GM23338 (cell line): ENCODE results near the gene CLOCK. TPM values are rescaled to one million over a fixed set of nuclear protein-coding genes. Genes with fewer than 3 reads are reported as not detected.

Experiments
- ATAC-seq: fragments of 200-7000 bp; cut with Tn5 transposase; 3 replicates; pipeline ENCODE4 v1.9.1; 2020
- DNase-seq: peaks from one replicate; pipeline ENCODE4 v3.0.0-alpha.2; 2015; ENCODE audit warnings: low spot score
- H2AFZ ChIP-seq: fragments of 200-600 bp; sonication (generic); 2 replicates; pipeline ENCODE4 v1.8.0; 2016; ENCODE audit warnings: antibody characterized with exemption, mild to moderate bottlenecking, moderate library complexity
- H3F3A ChIP-seq: fragments of 200-600 bp; sonication (generic); replicated peaks from 2 replicates; pipeline ENCODE4 v1.8.0; 2017; ENCODE audit warnings: antibody characterized with exemption, mixed run types, low read depth
- H3K27ac ChIP-seq: fragments of 200-600 bp; sonication (generic); 2 replicates; pipeline ENCODE4 v1.6.1; 2016; ENCODE audit warnings: low read depth
- H3K27me3 ChIP-seq: fragments of 200-600 bp; sonication (generic); 2 replicates; pipeline ENCODE4 v1.8.0; 2016; ENCODE audit warnings: mild to moderate bottlenecking, mixed run types, moderate library complexity; ENCODE audit not compliant: insufficient read depth
- H3K36me3 ChIP-seq: fragments of 200-600 bp; sonication (generic); 2 replicates; pipeline ENCODE4 v1.8.0; 2016; ENCODE audit warnings: mild to moderate bottlenecking; ENCODE audit not compliant: insufficient read depth
- H3K4me1 ChIP-seq: fragments of 200-600 bp; sonication (generic); 2 replicates; pipeline ENCODE4 v1.8.0; 2016; ENCODE audit warnings: mild to moderate bottlenecking, moderate library complexity; ENCODE audit not compliant: insufficient read depth
- H3K4me2 ChIP-seq: fragments of 200-600 bp; sonication (generic); 2 replicates; pipeline ENCODE4 v1.7.1; 2017; ENCODE audit warnings: mixed run types
- H3K4me3 ChIP-seq: fragments of 200-600 bp; sonication (generic); 2 replicates; pipeline ENCODE4 v1.6.1; 2016; ENCODE audit warnings: mixed run types
- H3K79me2 ChIP-seq: fragments of 200-600 bp; sonication (generic); replicated peaks from 2 replicates; pipeline ENCODE4 v1.8.0; 2017; ENCODE audit warnings: mild to moderate bottlenecking; ENCODE audit not compliant: insufficient read depth
- H3K9me2 ChIP-seq: fragments of 200-600 bp; sonication (generic); 2 replicates; pipeline ENCODE4 v1.8.0; 2017; ENCODE audit not compliant: insufficient read depth
- H4K20me1 ChIP-seq: fragments of 200-600 bp; sonication (generic); replicated peaks from 2 replicates; pipeline ENCODE4 v1.8.0; 2017; ENCODE audit warnings: mild to moderate bottlenecking; ENCODE audit not compliant: insufficient read depth
- H3K27ac Mint-ChIP-seq: 2 replicates; pipeline ENCODE4 v1.8.0; 2020; ENCODE audit warnings: inconsistent platforms, mild to moderate bottlenecking, moderate library complexity, mixed read lengths
- H3K27me3 Mint-ChIP-seq: 3 replicates; pipeline ENCODE4 v1.8.0; 2022; ENCODE audit warnings: low read depth, mild to moderate bottlenecking, moderate library complexity, mixed read lengths, inconsistent platforms; ENCODE audit not compliant: insufficient read depth, poor library complexity
- H3K36me3 Mint-ChIP-seq: 3 replicates; pipeline ENCODE4 v1.8.0; 2021; ENCODE audit warnings: low read depth, mild to moderate bottlenecking, inconsistent platforms, moderate library complexity, mixed read lengths
- H3K4me1 Mint-ChIP-seq: 3 replicates; pipeline ENCODE4 v1.8.0; 2020; ENCODE audit warnings: mild to moderate bottlenecking, inconsistent platforms, mixed read lengths
- H3K4me3 Mint-ChIP-seq: 3 replicates; pipeline ENCODE4 v1.8.0; 2021; ENCODE audit warnings: moderate library complexity, mild to moderate bottlenecking, inconsistent platforms, mixed read lengths
- H3K9me3 Mint-ChIP-seq: 3 replicates; pipeline ENCODE4 v1.8.0; 2020; ENCODE audit warnings: moderate library complexity, mild to moderate bottlenecking, inconsistent platforms, mixed read lengths
- CREB1 ChIP-seq: fragments of 250-450 bp; sonication (Bioruptor Pico); IDR thresholded peaks from 2 replicates; pipeline ENCODE4 v1.5.0; 2020; ENCODE audit warnings: low read depth, mild to moderate bottlenecking, moderate library complexity
- EZH2phosphoT487 ChIP-seq: fragments of 200-600 bp; sonication (generic); IDR thresholded peaks from one replicate; pipeline ENCODE4 v1.8.1; 2018; ENCODE audit warnings: antibody characterized with exemption; ENCODE audit not compliant: unreplicated experiment
- NANOG ChIP-seq: IDR thresholded peaks from 2 replicates; pipeline ENCODE4 v1.6.1; 2016; ENCODE audit warnings: antibody characterized with exemption, borderline replicate concordance
- POLR2AphosphoS5 ChIP-seq: IDR thresholded peaks from 2 replicates; pipeline ENCODE4 v1.6.1; 2016; ENCODE audit warnings: antibody characterized with exemption, low read depth
- STAT1 ChIP-seq: IDR thresholded peaks from one replicate; pipeline ENCODE4 v1.6.1; 2016; ENCODE audit warnings: antibody characterized with exemption; ENCODE audit not compliant: unreplicated experiment
- ZNF114 ChIP-seq: fragments of 250-450 bp; sonication (Bioruptor Pico); IDR thresholded peaks from 2 replicates; pipeline ENCODE4 v1.5.0; 2020; ENCODE audit warnings: mild to moderate bottlenecking, moderate library complexity
- polyA plus RNA-seq: library from polyadenylated mRNA; unstranded; fragments of >200 nt; fragmentation: Nextera tagmentation; extraction: Ambion mirVana; gene quantifications from 2 replicates; pipeline ENCODE4 v1.2.1, GENCODE V29; 2016
- small RNA-seq: library from RNA; depleted of rRNA; stranded (forward); fragments of <200 nt; gene quantifications from one replicate; pipeline ENCODE3, GENCODE V24; 2014; ENCODE audit warnings: low replicate concordance
- total RNA-seq: library from RNA; depleted of rRNA; stranded (reverse); fragments of >200 nt; shearing (Covaris generic); gene quantifications from 2 replicates; pipeline ENCODE4 v1.2.3, GENCODE V29; 2014; rRNA removed
- TF ChIP-seq, protein P1 (sequence below): fragments of 250-450 bp; sonication (Bioruptor Pico); IDR thresholded peaks from 2 replicates; pipeline ENCODE4 v1.5.0; 2020; ENCODE audit warnings: mild to moderate bottlenecking, moderate library complexity
- TF ChIP-seq, protein P2 (sequence below): IDR thresholded peaks from one replicate; pipeline ENCODE4 v1.6.1; 2018; ENCODE audit warnings: antibody characterized with exemption; ENCODE audit not compliant: unreplicated experiment

CLOCK gene
- total and polyA plus RNA-seq, 2 experiments from 2014 or later: 17.1 to 28.8 TPM

DNA sequence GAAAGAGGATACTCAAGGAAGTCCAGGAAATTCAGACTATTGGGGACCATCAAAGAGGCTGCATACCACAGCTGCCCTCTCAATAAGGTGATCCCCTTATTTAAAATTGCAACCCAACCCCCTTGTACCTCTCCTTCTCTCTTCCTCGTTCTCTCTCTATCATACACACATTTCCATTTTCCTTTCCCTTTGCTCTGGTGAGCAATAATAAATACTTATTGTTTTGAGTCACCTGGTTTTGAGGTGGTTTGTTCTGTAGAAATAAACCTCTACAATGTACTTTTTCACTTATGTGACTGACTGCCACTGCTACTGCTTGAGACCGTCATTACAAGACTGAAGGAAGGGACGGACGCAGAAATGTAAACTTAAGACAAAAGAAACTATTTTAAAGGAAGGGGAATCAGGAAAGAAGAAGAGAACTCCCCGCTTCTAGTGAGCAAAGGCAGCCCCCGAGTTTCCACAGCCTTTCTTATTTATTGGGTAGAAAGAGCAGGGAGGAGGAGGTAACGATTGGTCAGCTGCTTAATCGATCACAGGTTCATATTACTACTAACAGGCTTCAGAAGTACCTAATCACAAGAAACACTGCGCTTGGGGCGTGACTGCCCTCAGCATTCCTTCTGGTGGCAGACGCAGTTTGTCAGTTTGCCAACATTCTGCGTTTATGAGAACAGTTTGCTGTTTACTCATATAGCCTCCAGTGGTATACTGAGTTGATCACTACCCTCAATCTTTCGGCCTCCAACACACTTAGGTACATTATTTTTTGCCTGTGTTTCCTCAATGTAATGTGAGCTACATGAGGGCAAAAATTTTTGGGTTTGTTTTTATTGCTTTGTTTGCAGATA is 167.9 kb downstream of the CLOCK start:
- no peaks in the 10 kb centered on the region for H3K36me3 Mint-ChIP-seq
- no peaks in the 10 kb centered on the region for H3K9me2 ChIP-seq
- H3K4me1 ChIP-seq: no peaks in the 10 kb centered on the region
- H4K20me1 ChIP-seq: no peaks in the 10 kb centered on the region
- H3K4me1 Mint-ChIP-seq: peaks cover 3% of the 10 kb centered on the region; the same call in 2 of the 3 replicates
- no peak for ATAC-seq
- H3K27me3 Mint-ChIP-seq: peaks cover 1% of the 10 kb centered on the region
- no peak overlapping the region for H3K4me2 ChIP-seq
- DNase-seq: no peak
- H3K4me3 ChIP-seq: no peak overlapping the region
- H3K79me2 ChIP-seq: no peaks in the 10 kb centered on the region
- no peaks in the 10 kb centered on the region for H3F3A ChIP-seq
- H3K4me3 Mint-ChIP-seq: no peak overlapping the region
- H3K27ac ChIP-seq: no peak overlapping the region
- no peaks in the 10 kb centered on the region for H3K27me3 ChIP-seq
- no peak overlapping the region for H3K27ac Mint-ChIP-seq
- no peak overlapping the region for H2AFZ ChIP-seq
- no peaks in the 10 kb centered on the region for H3K9me3 Mint-ChIP-seq
- TF ChIP-seq POLR2AphosphoS5: no peak
- TF ChIP-seq STAT1: no peak
- TF ChIP-seq, protein P1, sequence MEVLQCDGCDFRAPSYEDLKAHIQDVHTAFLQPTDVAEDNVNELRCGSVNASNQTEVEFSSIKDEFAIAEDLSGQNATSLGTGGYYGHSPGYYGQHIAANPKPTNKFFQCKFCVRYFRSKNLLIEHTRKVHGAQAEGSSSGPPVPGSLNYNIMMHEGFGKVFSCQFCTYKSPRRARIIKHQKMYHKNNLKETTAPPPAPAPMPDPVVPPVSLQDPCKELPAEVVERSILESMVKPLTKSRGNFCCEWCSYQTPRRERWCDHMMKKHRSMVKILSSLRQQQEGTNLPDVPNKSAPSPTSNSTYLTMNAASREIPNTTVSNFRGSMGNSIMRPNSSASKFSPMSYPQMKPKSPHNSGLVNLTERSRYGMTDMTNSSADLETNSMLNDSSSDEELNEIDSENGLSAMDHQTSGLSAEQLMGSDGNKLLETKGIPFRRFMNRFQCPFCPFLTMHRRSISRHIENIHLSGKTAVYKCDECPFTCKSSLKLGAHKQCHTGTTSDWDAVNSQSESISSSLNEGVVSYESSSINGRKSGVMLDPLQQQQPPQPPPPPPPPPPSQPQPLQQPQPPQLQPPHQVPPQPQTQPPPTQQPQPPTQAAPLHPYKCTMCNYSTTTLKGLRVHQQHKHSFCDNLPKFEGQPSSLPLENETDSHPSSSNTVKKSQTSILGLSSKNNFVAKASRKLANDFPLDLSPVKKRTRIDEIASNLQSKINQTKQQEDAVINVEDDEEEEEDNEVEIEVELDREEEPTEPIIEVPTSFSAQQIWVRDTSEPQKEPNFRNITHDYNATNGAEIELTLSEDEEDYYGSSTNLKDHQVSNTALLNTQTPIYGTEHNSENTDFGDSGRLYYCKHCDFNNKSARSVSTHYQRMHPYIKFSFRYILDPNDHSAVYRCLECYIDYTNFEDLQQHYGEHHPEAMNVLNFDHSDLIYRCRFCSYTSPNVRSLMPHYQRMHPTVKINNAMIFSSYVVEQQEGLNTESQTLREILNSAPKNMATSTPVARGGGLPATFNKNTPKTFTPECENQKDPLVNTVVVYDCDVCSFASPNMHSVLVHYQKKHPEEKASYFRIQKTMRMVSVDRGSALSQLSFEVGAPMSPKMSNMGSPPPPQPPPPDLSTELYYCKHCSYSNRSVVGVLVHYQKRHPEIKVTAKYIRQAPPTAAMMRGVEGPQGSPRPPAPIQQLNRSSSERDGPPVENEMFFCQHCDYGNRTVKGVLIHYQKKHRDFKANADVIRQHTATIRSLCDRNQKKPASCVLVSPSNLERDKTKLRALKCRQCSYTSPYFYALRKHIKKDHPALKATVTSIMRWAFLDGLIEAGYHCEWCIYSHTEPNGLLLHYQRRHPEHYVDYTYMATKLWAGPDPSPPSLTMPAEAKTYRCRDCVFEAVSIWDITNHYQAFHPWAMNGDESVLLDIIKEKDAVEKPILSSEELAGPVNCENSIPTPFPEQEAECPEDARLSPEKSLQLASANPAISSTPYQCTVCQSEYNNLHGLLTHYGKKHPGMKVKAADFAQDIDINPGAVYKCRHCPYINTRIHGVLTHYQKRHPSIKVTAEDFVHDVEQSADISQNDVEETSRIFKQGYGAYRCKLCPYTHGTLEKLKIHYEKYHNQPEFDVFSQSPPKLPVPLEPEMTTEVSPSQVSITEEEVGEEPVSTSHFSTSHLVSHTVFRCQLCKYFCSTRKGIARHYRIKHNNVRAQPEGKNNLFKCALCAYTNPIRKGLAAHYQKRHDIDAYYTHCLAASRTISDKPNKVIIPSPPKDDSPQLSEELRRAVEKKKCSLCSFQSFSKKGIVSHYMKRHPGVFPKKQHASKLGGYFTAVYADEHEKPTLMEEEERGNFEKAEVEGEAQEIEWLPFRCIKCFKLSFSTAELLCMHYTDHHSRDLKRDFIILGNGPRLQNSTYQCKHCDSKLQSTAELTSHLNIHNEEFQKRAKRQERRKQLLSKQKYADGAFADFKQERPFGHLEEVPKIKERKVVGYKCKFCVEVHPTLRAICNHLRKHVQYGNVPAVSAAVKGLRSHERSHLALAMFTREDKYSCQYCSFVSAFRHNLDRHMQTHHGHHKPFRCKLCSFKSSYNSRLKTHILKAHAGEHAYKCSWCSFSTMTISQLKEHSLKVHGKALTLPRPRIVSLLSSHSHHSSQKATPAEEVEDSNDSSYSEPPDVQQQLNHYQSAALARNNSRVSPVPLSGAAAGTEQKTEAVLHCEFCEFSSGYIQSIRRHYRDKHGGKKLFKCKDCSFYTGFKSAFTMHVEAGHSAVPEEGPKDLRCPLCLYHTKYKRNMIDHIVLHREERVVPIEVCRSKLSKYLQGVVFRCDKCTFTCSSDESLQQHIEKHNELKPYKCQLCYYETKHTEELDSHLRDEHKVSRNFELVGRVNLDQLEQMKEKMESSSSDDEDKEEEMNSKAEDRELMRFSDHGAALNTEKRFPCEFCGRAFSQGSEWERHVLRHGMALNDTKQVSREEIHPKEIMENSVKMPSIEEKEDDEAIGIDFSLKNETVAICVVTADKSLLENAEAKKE (CRISPR knock-in tag): no peak
- no peak for TF ChIP-seq ZNF114 (CRISPR knock-in tag)
- TF ChIP-seq, protein P2, sequence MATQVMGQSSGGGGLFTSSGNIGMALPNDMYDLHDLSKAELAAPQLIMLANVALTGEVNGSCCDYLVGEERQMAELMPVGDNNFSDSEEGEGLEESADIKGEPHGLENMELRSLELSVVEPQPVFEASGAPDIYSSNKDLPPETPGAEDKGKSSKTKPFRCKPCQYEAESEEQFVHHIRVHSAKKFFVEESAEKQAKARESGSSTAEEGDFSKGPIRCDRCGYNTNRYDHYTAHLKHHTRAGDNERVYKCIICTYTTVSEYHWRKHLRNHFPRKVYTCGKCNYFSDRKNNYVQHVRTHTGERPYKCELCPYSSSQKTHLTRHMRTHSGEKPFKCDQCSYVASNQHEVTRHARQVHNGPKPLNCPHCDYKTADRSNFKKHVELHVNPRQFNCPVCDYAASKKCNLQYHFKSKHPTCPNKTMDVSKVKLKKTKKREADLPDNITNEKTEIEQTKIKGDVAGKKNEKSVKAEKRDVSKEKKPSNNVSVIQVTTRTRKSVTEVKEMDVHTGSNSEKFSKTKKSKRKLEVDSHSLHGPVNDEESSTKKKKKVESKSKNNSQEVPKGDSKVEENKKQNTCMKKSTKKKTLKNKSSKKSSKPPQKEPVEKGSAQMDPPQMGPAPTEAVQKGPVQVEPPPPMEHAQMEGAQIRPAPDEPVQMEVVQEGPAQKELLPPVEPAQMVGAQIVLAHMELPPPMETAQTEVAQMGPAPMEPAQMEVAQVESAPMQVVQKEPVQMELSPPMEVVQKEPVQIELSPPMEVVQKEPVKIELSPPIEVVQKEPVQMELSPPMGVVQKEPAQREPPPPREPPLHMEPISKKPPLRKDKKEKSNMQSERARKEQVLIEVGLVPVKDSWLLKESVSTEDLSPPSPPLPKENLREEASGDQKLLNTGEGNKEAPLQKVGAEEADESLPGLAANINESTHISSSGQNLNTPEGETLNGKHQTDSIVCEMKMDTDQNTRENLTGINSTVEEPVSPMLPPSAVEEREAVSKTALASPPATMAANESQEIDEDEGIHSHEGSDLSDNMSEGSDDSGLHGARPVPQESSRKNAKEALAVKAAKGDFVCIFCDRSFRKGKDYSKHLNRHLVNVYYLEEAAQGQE: no peak
- TF ChIP-seq CREB1 (CRISPR knock-in tag): no peak
- TF ChIP-seq EZH2phosphoT487: no peak
- no peak for TF ChIP-seq NANOG
- no peaks in the 10 kb centered on the region for H3K36me3 ChIP-seq

Small RNAs within 50 kb of the gene (small RNA-seq; reads per million reads assigned to genes)
- gene RF00019: not detected

Other genes with a start within 250 kb of the CLOCK start
- gene SRD5A3, start 200.7 kb downstream of the CLOCK start, total RNA-seq: 23.0 and 34.4 TPM in 2 replicates
- gene SRD5A3, start 200.7 kb downstream of the CLOCK start, polyA plus RNA-seq: 48.7 and 49.9 TPM in 2 replicates
- gene TMEM165, start 151.0 kb downstream of the CLOCK start, total RNA-seq: 170 and 171 TPM in 2 replicates
- 120 and 125 TPM in 2 replicates for gene TMEM165, start 151.0 kb downstream of the CLOCK start, polyA plus RNA-seq
- gene PDCL2, start 45.3 kb upstream of the CLOCK start, total RNA-seq: 0.35 TPM in 1 of 2 replicates, not detected in the other
- gene PDCL2, start 45.3 kb upstream of the CLOCK start, polyA plus RNA-seq: 1.9 and 2.1 TPM in 2 replicates
- gene NMU, start 89.4 kb upstream of the CLOCK start, total RNA-seq: 40.2 and 47.5 TPM in 2 replicates
- gene NMU, start 89.4 kb upstream of the CLOCK start, polyA plus RNA-seq: 96.3 and 102 TPM in 2 replicates